GM18870 (cell line): ENCODE data around the gene CD300LF.

Source experiments
- ATAC-seq: cut with Tn5 transposase; IDR thresholded peaks from one replicate; pipeline ENCODE4 v1.9.1; 2021; ENCODE audit warnings: moderate library complexity; ENCODE audit not compliant: unreplicated experiment

Gene CD300LF

GRCh38 chr17:74746376-74746775, 33.7 kb upstream of the CD300LF start:
- no peak for ATAC-seq

- no peak for ATAC-seq
Observed at GRCh38 chr17:74745548-74746177, 32.9 kb upstream of the CD300LF start.

GRCh38 chr17:74744714-74745547, 32.2 kb upstream of the CD300LF start:
- no peak for ATAC-seq

DNA sequence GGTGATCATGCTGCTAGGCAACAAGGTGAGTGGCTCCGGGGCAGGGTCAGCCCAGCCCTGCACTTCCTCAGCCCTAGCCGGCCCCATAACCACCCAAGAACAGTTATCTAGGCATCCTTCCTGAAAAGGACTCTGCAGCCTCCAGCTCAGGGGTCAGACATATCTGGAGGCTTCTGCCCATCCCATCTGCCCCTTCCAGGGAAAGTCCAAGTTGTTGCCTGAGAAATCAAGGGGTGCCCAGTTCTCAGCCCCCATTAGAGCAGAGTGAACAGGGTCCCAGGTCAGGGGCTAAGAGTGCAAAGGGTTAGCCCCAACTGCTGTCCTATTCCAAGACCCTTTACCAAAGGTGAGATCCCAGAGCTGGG, 31.6 kb upstream of the CD300LF start:
- ATAC-seq: no peak

DNA sequence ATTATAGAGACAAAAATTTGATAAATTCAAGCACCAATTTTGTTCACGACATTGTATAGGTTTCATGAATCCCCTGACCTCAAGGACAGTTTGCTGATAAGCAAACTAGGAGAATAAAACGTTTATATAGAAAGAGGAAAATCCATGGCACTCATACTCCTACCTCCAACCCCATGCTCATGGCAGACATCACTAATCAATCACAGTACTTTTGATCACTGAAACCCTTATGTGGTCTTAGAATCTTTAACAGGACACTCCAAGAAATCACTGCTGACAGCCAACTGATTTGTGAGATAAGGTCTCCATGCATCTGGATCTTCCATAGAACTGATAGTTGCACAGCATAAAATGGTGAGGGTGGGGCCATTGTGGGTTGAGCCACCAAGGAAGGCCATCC, 31.0 kb upstream of the CD300LF start:
- ATAC-seq: no peak

- ATAC-seq: no peak
Observed at GRCh38 chr17:74742978-74743545, 30.3 kb upstream of the CD300LF start.

DNA sequence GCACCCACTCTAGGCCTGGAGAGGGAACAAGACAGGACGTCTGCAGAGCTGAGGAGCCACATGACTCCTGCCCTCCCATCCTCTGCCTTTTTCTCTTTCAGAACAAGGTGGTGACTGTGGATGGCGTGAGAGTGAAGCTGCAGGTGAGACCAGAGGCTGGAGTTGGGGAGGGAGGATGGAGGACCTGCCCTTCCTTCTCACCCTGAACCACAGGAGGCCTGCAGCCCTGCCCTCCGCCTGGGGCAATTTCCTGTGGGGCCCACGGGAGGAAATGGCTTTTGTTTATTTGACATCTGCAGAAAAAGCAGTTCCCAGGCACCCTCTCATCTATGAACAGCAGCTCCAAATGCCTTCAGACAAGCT, 29.4 kb upstream of the CD300LF start:
- ATAC-seq: no peak

GRCh38 chr17:74740641-74741387, 28.1 kb upstream of the CD300LF start:
- ATAC-seq: no peak

GRCh38 chr17:74740173-74740572, 27.4 kb upstream of the CD300LF start:
- ATAC-seq: no peak

GRCh38 chr17:74739227-74739831, 26.6 kb upstream of the CD300LF start:
- ATAC-seq: no peak

- ATAC-seq: no peak
Observed at GRCh38 chr17:74738051-74738996, 25.6 kb upstream of the CD300LF start.

- ATAC-seq: no peak
Observed at GRCh38 chr17:74737299-74738050, 24.8 kb upstream of the CD300LF start.

DNA sequence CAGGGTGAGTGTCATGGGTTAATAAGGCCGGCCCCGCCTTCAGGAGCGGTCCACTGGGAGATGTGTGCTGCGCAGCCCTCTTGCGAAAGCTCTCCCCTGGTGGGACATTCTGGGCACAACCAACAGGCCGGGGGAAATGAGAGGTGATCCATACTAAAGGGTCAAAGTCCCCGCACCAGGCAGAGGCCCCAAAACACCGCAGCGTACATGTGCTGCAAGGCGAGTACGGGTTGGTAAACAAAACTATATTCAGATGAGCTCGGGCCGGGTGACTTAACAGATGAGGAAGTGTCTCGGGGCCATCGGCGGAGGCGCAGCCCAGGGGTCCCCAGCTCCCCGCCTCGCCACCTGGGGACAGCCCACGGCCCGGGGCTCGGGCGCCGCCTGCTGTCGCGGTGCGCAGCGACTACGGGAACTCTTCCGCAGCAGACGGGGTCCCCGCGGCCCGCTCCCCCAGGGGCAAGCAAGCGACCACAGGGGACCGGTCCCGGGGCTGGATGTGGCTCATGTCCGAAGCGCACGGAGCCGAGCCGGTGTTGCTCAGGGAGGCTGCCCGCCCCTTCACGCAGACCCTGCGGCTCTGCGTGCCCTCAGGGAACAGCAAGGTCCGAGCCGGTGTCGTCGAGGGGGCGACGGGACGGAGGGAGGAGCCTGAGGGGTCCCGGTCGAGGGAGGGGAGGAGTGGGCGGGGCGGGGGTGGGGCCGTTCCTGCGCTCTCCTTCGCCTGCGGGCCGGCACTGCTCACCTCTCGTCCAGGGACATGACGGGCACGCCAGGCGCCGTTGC, 24.0 kb upstream of the CD300LF start, which contains the start of gene RAB37:
RAB37 (plus strand) TSS at position 744 of the 786 bp plus-strand sequence; CDS start at position 761, 17 bp downstream.
- ATAC-seq: no peak

- no peak for ATAC-seq
Observed at GRCh38 chr17:74734256-74734655, 21.5 kb upstream of the CD300LF start.

GRCh38 chr17:74733365-74734122, 20.8 kb upstream of the CD300LF start:
- ATAC-seq: no peak

GRCh38 chr17:74732042-74732867, 19.5 kb upstream of the CD300LF start:
- ATAC-seq: no peak

DNA sequence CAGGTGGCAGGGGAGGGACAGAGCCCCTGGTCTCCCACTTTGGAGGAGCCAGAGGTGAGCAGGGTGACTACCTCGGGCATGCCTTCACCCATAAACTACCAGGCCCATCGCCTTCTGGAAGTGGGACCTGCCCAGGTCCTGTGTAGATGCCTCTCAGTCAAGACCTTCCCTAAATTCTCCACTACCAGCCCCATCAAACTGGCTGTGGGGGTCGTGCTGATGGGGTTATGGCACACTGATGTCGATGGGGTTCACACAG, 18.6 kb upstream of the CD300LF start:
- ATAC-seq: no peak
